NCI-H524 treated with DMSO at 0.1 percent for 48 hours (cell line): ENCODE results near the gene KYNU.
"Not testable (repeated sequence)": the region's sequence is repeated elsewhere in the genome, so short reads cannot be mapped to it uniquely, and the experiment has no call there.

Experiments used
- DNase-seq: peaks from one replicate; lab custom pipeline; 2025; lab: John Stamatoyannopoulos, UW

KYNU gene

GRCh38 chr2:142877216-142877838 lies at the start of gene KYNU:
Gene KYNU (plus strand): TSS chr2:142877664. CDS start chr2:142885368, 7,704 bp downstream.
- DNase-seq: no peak

GRCh38 chr2:142834021-142834420 lies 43.4 kb upstream of the KYNU start:
- no peak for DNase-seq

GRCh38 chr2:142840436-142840835 lies 37.0 kb upstream of the KYNU start:
- no peak for DNase-seq

- no peak for DNase-seq
These were observed 35.7 kb upstream of the KYNU start for GRCh38 chr2:142841788-142842187.

GRCh38 chr2:142842369-142842768 lies 35.1 kb upstream of the KYNU start:
- no peak for DNase-seq

- no peak for DNase-seq
These were observed 33.7 kb upstream of the KYNU start for GRCh38 chr2:142843731-142844130.

- DNase-seq: no peak
These were observed 29.3 kb upstream of the KYNU start for GRCh38 chr2:142848023-142848606.

- no peak for DNase-seq
These were observed 27.6 kb upstream of the KYNU start for GRCh38 chr2:142849820-142850219.

- DNase-seq: no peak
These were observed 23.6 kb upstream of the KYNU start for GRCh38 chr2:142853912-142854311.

- DNase-seq: no peak
These were observed 20.0 kb upstream of the KYNU start for GRCh38 chr2:142857256-142858164.

- no peak for DNase-seq
These were observed 18.5 kb upstream of the KYNU start for GRCh38 chr2:142858961-142859360.

GRCh38 chr2:142862299-142862698 lies 15.2 kb upstream of the KYNU start:
- DNase-seq: no peak

- DNase-seq: no peak
These were observed 14.6 kb upstream of the KYNU start for GRCh38 chr2:142862847-142863246.

- DNase-seq: no peak
These were observed 13.9 kb upstream of the KYNU start for GRCh38 chr2:142863485-142863961.

- DNase-seq: not testable (repeated sequence)
These were observed 12.9 kb upstream of the KYNU start for GRCh38 chr2:142864605-142865004.

GRCh38 chr2:142865924-142866323 lies 11.5 kb upstream of the KYNU start:
- DNase-seq: no peak

- no peak for DNase-seq
These were observed 11.0 kb upstream of the KYNU start for GRCh38 chr2:142866426-142866825.

- no peak for DNase-seq
These were observed 10.3 kb upstream of the KYNU start for GRCh38 chr2:142867136-142867535.

GRCh38 chr2:142868229-142868762 lies 9.2 kb upstream of the KYNU start:
- DNase-seq: no peak

- not testable (repeated sequence) for DNase-seq
These were observed 8.4 kb upstream of the KYNU start for GRCh38 chr2:142869065-142869460.

GRCh38 chr2:142869461-142870106 lies 7.9 kb upstream of the KYNU start:
- DNase-seq: no peak

GRCh38 chr2:142870526-142870925 lies 6.9 kb upstream of the KYNU start:
- DNase-seq: no peak
